GM13976 (cell line): Measurements from ENCODE around the gene ANKHD1.

Source experiments
- DNase-seq: peaks from one replicate; pipeline ENCODE4 v3.0.0; 2012; ENCODE audit warnings: low spot score
- CTCF ChIP-seq: IDR thresholded peaks from 2 replicates; pipeline ENCODE4 v1.5.1; 2012; ENCODE audit warnings: borderline replicate concordance, mild to moderate bottlenecking; ENCODE audit not compliant: insufficient read depth; ENCODE audit errors: extremely low read depth, missing control alignments, control extremely low read depth
- in situ Hi-C: fragments of 300-500 bp; cut with MboI; formaldehyde crosslinking; loops from one replicate; pipeline ENCODE4 v1.12.0; 2022; ENCODE audit warnings: low sequenced_read_pairs, mixed read lengths, inconsistent platforms; ENCODE audit not compliant: unreplicated experiment

The ANKHD1 gene

GRCh38 chr5:140401362-140402257, at the start of gene ANKHD1:
Gene ANKHD1, plus strand, starts transcription at chr5:140401833. Its CDS starts 135 bp downstream, at chr5:140401968.
- TF ChIP-seq CTCF, result no peak
- in situ Hi-C loops, result no loop called here
- peak; percentile 92 for DNase-seq

GRCh38 chr5:140355546-140355945, 46.1 kb upstream of the ANKHD1 start:
- in situ Hi-C loops, result loop anchor here (5.0 to 10.0 kb wide), 2 partner anchors 123 to 191 kb away; no protein-coding TSS in a partner anchor
- TF ChIP-seq CTCF, result no peak
- no peak for DNase-seq

GRCh38 chr5:140356853-140357725, 44.5 kb upstream of the ANKHD1 start:
- no peak for TF ChIP-seq CTCF
- no peak for DNase-seq
- in situ Hi-C loops, result loop anchor here (5.0 to 10.0 kb wide), 2 partner anchors 125 to 192 kb away; no protein-coding TSS in a partner anchor

- in situ Hi-C loops, result loop anchor here (5.0 to 10.0 kb wide), 2 partner anchors 125 to 193 kb away; no protein-coding TSS in a partner anchor
- TF ChIP-seq CTCF, result peak; percentile 91
- DNase-seq, result peak; percentile 91
Observed at GRCh38 chr5:140357726-140358093, 43.9 kb upstream of the ANKHD1 start.

GRCh38 chr5:140358738-140359310, 42.8 kb upstream of the ANKHD1 start:
- in situ Hi-C loops, result loop anchor here (5.0 to 10.0 kb wide), 2 partner anchors 127 to 194 kb away; no protein-coding TSS in a partner anchor
- DNase-seq, result no peak
- TF ChIP-seq CTCF, result no peak

GRCh38 chr5:140360101-140360500, 41.5 kb upstream of the ANKHD1 start, which contains the start of gene SLC4A9:
Gene SLC4A9, plus strand, starts transcription at chr5:140360194. Its CDS starts 43 bp downstream, at chr5:140360237.
- in situ Hi-C loops, result loop anchor here (10.0 kb wide), 1 partner anchor 355 kb away; no protein-coding TSS in a partner anchor
- TF ChIP-seq CTCF, result no peak
- DNase-seq, result no peak
